GM19193 (cell line): ENCODE results near the gene KCND2.

Source experiments
- POLR2A ChIP-seq: IDR thresholded peaks from 4 replicates; pipeline ENCODE4 v1.6.1; 2011; ENCODE audit not compliant: insufficient read depth, insufficient read length; ENCODE audit errors: extremely low read depth

Gene KCND2

GRCh38 chr7:120564145-120564544, 291.2 kb downstream of the KCND2 start:
- TF ChIP-seq POLR2A, result no peak

GRCh38 chr7:120567204-120567603, 294.2 kb downstream of the KCND2 start:
- no peak for TF ChIP-seq POLR2A

- no peak for TF ChIP-seq POLR2A
Observed at GRCh38 chr7:120582916-120583315, 309.9 kb downstream of the KCND2 start.

GRCh38 chr7:120583899-120584586, 311.1 kb downstream of the KCND2 start:
- no peak for TF ChIP-seq POLR2A

GRCh38 chr7:120586571-120586970, 313.6 kb downstream of the KCND2 start:
- no peak for TF ChIP-seq POLR2A

GRCh38 chr7:120587243-120587642, 314.3 kb downstream of the KCND2 start:
- no peak for TF ChIP-seq POLR2A

GRCh38 chr7:120588416-120588815, 315.4 kb downstream of the KCND2 start:
- no peak for TF ChIP-seq POLR2A

- TF ChIP-seq POLR2A, result no peak
Observed at GRCh38 chr7:120588862-120589261, 315.9 kb downstream of the KCND2 start.

GRCh38 chr7:120600607-120601006, 327.6 kb downstream of the KCND2 start:
- TF ChIP-seq POLR2A, result no peak

- no peak for TF ChIP-seq POLR2A
Observed at GRCh38 chr7:120603366-120603765, 330.4 kb downstream of the KCND2 start.

GRCh38 chr7:120609136-120609753, 336.3 kb downstream of the KCND2 start:
- no peak for TF ChIP-seq POLR2A

GRCh38 chr7:120611975-120612374, 339.0 kb downstream of the KCND2 start:
- no peak for TF ChIP-seq POLR2A

GRCh38 chr7:120615703-120616102, 342.7 kb downstream of the KCND2 start:
- no peak for TF ChIP-seq POLR2A

GRCh38 chr7:120617275-120617674, 344.3 kb downstream of the KCND2 start:
- TF ChIP-seq POLR2A, result no peak

- no peak for TF ChIP-seq POLR2A
Observed at GRCh38 chr7:120628251-120628650, 355.3 kb downstream of the KCND2 start.

GRCh38 chr7:120639884-120640283, 366.9 kb downstream of the KCND2 start:
- TF ChIP-seq POLR2A, result no peak
